GM19239 (cell line): Measurements from ENCODE around the gene MOB3B.

ENCODE experiments used
- DNase-seq: peaks from one replicate; pipeline ENCODE4 v3.0.0; 2011; ENCODE audit warnings: low spot score; ENCODE audit not compliant: insufficient read length
- FAIRE-seq: peaks from 2 replicates; lab custom pipeline; 2011; peaks lifted over from hg19 to GRCh38; lab: Jason Lieb, UNC

The MOB3B gene

DNA sequence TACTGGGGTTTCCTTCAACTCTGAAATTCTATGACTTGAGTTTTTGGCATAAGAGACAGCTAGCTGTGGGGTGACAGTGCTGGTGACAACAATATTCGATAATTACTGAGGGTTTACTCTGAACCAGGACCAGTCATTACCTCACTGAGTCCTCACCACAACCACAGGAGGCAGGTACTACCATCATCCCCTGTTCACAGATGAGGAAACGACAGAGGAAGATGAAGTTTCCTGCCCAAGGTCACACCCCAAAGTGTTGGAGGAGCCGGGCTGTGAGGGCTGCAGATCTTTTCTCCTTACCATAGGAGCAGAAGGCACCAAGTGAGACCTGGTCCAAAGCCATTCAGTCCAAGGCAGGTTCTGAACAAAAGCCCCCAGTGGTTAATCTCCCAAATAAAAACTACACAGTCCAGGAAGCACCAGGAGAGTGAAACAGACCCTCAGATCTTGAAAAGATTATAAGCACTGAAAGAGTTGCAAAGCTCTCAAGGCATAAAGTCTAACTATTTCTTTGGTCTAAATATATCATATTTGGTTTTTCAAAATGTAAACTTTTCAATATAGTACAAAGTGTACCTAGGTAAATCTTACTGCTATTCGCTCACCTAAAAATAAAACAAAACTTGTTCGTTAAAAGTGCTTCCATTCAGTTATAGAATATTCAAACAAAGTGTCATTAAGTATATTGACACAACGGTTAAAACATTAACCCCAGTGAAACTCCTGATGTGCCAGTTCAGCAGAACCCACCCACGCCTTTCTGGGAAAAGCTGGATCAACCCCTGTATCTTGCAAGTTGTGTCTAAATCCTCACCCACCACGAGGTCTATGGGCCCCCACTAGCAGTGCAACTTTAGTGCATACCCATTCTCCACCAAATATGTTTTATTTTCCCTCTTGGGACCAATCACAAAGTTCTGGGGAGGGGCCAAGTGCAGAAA is 150.0 kb downstream of the MOB3B start:
- DNase-seq (no peak), FAIRE-seq (peak; percentile 79)

DNA sequence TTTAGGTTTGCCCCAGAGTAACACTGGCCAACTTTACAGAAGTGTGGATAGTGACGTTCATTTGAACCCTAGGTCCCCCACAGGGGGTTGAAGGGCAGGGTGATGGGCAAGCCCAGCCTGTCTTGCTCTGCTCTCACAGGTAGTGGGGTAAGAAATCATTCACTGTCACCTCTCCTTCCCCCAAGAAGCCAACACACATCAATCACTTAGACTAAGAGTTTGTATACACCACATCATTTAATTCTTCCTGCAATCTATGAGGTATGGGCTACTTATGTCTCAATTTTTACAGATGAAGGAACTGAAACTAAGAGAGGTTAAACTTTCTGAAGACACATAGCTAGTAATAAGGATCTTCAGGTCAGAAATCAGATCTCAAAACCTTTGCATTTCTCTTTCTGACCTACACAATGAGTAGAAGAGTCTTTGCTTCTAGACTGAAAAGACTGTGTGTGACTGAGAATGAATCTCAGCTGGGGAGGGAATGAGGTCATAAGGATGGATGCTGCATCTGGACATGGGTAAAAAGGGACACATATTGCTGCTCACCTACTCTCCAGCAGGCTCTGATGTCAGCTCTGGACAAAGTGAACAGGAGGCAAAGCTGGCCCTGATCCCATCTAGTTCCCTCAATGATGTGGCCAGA is 151.7 kb downstream of the MOB3B start:
- peak; percentile 96 for FAIRE-seq
- DNase-seq, result no peak

DNA sequence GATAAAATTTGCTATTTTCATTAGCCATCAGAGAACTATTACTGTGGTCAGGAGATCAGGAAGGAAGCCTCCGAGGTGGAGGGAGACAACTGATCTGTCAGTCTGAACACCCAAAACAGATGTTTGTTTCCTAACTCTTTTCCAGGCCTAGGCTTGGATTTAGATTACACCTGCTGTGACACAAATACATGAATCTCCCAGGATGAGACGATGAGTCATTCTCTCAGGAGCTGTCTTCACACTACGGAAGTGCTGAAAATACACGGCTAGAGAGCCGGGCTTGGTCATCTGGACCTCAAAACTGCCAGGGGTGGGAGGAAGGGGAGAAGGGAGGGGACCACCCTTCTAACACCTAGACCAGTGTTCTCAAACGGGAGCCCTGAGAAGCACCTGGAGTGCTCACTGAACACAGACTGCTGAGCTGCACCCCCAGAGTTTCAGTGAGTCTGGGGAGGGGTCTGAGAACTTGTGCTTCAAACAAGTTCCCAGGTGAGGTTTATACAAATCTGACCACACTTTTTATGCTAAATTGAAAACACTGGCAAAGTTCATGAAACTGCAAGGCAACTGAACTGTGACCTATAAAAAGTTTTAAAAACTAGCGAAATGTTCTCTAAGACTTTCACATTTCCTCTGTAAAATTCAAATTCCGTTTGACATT is 152.3 kb downstream of the MOB3B start:
- no peak for FAIRE-seq
- DNase-seq, result no peak

DNA sequence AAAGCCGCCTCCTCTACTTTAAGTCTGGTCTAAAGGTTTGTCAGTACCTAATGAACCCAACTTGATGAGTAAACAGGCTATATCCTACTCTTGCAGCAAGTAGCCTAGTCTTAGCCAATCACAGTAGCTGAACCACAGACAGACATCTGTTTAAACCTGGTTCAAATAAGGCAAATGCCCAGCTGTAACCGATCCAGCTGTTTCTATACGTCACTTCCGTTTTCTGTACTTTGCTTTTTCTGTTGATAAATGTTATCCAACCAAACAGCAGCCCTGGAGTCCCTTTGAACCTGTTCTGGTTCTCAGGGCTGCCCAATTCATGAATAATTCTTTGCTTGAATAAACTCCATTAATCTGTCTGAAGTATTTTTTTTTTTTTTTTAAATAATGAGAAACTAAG is 155.8 kb downstream of the MOB3B start:
- DNase-seq (no peak), FAIRE-seq (no peak)

DNA sequence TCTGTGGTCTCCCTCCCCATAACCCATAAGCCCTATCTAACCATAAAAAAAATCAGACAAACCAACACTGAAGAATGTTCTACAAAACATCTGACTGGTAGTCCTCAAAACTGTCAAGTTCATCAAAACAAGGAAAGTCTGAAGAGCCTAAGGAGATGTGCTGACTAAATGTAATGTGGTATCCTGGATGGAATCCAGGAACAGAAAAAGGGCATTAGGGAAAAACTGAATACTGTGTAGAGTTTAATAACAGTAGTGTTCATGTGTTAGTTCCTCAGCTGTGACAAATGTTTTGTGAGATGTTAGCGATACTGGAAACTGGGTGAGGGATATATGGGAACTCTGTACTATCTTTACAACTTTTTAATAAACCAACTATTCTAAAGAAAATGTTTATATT is 157.0 kb downstream of the MOB3B start:
- DNase-seq (no peak), FAIRE-seq (no peak)

DNA sequence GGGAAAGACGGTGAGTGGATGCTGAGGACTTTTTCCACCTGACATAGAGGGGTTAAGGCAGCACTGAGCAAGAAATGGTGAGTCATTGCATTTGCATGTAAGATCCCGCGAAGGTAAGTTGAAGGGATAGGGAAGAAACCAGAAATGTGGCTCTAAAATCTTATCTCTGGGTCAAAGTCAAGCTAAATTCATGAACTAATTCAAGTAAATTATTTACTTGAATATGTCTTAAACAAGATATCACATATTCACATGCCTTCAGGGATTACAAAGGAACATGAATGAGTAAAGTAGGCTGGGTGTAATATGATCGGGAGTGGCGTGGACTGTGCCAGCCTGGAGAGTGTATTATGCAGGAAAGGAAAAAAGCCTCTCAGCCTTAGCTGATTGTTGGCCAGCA is 158.2 kb downstream of the MOB3B start:
- FAIRE-seq (no peak), DNase-seq (no peak)

DNA sequence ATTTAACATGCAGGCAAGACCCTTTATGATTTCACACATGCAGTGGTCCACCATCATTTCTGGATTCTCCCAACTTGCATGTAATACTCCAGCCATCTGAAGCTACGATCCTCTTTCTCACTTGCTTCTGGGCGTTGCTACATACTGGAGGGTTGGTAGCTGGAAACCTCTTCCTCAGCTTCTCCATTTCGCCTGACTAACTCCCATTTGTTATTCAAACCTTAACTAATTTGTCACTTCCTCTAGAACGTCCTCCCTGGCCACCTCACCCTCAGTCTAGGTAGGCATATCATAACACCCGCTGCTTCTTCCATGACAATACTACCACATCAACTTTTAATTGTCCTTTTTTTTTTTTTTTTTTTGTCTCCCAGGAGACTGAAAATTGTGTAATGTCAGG is 160.0 kb downstream of the MOB3B start:
- DNase-seq (no peak), FAIRE-seq (peak; percentile 39)

DNA sequence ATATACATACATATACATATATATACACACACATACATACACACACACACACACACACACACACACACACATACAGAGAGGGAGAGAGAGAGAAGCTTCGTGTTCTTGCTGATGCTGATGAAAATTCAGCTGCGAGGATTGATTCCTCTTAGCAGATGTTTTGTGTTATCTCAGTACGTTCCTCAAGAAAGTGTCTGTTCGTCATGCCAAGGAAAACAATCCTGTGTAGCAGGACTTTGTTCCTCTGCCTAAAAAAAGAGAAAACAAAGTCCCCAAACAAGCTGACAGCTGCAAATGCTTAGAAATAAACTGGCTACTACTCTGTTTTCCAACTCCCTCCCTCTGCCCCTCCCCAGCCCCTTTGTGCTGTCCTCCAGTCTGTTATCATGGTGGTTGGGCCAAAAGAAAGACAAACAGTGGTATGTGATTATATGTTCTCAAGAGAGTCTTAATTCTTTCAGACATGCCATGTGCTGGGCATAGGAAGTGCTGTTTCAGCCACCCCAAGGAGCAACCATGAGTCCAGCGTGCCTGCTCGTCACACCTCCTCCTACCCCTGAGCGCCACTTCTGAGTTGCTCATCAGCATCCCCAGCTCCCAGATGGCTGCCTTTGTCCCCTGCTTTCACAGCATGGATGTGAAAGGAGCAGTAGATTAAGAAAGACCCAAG is 161.2 kb downstream of the MOB3B start:
- FAIRE-seq, result no peak
- DNase-seq, result no peak

DNA sequence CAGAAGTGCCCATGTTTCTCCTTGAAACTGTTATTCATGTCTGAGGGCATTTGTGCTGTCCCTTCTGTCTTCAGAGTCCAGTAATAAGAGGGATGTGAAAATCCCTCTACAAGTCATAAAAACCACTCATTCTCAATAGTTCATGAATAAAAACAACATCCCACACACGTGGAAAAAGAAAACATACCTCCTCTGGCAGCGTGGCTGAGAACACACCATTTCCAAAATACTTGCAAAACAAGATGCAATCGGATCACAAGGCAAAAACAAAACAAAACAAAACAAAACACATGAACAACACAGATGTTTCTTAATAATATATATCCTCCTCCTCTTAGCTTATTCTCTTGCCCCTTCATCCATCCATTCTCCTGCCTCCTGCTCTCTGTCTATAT is 161.7 kb downstream of the MOB3B start:
- FAIRE-seq, result no peak
- DNase-seq, result no peak

DNA sequence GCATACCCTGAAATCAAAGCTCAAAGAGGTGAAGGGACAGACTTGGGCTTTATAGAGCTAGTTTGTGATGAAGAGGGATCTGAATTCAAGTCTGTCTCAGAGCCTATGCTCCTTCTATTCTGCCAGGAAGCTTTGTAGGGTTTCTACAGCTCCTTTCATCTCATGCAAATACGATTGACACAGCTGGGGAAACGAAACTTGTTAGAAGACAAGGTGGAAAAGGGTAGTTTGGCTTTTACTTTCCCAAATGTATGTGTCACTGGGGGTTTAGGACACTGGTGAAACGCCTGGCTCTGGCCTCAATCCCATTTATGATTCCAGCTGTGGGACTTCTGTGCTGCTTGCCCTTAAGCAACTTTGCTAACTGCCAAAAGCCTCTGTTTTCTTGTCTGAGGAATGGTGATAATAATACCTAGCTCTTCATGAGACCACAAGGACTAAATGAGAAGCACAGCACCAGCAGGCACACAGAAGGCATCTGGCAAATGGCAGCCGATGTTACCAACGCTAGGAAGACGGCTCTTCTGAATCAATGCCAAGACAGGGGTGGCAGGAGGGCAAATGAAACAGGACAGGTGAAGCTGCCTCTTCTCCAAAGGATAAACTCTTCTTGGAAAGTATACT is 162.3 kb downstream of the MOB3B start:
- DNase-seq, result no peak
- FAIRE-seq, result peak; percentile 99

DNA sequence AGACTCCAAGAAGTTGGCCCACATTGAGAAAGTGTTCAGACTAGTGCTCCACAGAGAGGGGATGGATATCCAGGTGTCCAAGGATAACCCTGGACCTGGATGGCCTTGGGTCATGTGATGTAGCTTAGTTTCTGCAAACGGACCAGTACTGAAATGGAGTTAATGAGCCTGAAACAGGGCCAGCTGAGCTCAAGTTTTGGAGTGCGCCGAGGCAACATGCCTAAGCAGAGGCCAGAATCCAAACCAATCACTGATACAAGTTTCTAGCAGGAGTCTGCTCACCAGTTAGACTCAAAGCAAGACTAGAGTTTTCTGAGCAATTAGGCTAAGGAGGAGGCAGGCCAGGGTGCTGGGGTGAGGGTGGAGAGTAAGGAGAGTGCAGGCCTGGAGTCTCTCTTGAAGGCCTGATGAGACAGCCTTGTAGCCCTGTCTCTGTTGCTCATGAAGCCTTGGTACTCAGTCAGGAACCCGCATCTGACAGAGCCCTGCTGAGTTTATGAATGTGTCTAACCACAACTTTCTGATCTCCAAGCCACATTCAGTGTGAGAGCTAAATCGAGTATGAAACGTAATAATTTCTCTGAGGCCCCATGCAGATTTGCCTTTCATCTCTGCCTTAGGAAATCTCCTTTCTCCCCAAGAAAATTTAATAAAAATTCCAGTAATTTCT is 163.8 kb downstream of the MOB3B start:
- DNase-seq (no peak), FAIRE-seq (peak; percentile 99)

DNA sequence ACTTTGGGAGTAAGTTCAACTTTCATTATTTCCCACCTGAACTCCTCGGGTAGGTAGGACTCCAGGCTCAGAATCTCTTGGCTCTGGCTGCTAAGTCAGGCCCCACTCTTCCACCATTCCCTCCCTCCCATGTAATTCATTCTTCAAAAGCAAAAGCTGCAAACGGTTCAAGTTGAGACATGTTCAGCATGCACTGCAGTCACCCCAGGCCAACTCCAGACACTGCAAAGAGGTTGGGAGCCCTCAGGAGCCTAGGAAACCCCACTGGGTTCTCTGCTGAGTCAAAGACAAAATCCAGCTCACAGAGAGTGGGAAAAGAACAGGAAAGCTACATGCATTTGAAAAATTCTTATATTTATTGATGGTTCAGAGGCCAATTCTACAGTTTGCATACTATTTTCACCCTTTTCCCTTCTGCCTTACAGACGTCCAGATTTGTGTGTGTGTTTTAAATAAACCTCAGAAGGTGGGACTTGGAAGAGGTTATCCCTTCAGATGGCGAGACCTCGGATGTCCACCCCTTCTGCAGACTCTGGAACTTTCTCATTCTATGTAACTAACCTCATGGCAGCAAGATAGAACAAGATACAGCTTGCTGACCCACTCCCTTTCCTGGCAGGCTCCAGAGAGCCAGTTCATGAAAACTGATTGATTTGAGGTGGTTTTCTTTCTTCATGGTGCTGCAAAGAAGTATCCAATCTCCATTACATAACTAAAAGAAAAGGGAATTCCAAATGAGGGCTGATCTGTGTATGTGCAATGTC is 167.0 kb downstream of the MOB3B start:
- no peak for DNase-seq
- no peak for FAIRE-seq

DNA sequence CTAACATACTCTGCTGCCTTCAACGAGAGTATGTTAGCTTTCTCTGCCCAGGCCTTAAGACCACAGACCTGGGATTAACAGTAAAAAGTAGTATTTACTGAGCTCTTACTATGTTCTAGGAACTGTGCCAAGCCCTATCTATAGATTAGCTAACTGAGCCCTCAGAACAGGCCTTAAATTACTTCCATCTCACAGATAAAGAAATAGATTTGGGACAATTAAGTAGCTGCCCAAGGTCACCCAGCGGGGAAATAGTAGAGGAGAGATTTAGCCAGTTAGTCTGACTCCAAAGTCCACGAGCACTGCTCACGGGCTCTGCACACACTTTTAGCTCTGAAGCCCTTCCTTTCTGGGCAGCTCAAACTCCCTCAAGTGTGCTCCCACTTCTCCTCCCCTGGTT is 168.1 kb downstream of the MOB3B start:
- FAIRE-seq (no peak), DNase-seq (no peak)

DNA sequence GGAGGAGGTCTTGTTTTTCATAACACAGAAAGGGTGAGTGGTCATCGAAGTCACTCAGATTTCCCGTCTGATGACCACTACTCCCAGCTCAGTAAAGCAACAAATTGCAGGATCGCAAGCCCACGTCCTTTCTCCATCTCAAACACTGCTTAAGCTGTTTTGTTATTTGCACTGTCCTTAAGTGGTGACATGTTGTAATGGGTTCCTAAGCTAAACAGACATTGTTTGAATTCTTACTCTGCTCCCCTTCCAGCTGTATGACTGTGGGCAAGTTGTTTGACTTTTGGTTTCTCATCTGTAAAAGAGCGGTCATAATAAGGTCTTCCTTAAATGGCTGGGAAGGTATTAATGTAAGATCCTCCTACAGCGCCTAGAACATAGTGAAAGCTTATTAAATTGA is 169.9 kb downstream of the MOB3B start:
- no peak for DNase-seq
- no peak for FAIRE-seq

DNA sequence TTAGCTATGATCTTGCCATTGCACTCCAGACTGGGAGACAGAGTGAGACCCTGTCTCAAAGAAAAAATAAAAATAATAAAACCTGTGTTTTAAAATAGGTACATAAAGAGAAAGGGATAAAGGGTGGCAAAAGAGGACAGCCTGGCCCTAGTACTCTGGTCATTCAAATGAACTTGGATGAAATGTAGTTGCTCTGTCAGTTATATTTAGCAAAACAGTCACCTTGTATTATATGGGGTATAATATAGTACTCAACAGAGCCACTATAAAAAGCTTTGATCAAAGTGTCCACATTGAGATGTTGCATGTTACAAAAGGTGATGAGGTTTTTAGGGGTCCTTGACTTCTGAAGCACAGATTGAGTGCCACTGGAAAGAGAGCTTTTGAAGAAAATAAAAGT is 171.6 kb downstream of the MOB3B start:
- FAIRE-seq (no peak), DNase-seq (no peak)

DNA sequence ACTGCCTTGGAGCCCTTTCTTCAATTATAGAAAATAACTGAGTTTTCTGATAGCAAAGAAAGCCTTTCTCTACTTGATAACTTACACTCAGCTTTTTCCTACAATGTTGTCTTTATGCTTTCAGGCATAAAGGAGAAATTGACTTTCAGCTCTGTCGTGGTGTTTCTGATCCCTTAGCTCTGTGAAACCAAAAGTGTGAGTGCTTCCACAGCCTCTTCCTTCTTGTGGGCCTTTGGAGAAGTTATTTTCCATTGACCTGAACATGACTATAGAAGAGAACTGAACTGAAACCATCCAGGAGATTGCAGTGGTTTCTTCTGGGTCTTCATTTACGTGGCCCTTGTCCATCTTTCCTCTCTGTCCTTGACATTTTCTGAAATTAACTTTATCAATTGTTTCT is 173.2 kb downstream of the MOB3B start:
- DNase-seq, result no peak
- FAIRE-seq, result peak; percentile 21

DNA sequence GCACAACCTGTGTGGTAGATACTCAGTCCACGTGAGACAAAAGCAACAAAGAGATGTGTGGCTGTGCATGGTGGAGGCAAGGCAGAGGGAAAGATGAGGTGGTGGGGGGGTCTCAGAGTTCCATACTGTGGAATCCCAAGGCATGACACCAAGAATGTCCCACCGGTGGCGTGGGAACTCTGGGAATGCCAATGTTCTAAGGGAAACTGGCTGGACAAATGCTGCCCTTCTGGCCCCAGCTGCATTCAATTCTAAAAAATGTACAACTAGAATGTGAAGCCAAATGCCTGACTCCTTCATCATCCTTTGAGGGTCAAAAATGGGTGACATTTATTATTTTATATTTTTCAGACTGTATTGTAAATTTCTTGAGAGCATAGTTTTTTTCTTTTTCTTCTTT is 174.4 kb downstream of the MOB3B start:
- FAIRE-seq, result no peak
- DNase-seq, result no peak

DNA sequence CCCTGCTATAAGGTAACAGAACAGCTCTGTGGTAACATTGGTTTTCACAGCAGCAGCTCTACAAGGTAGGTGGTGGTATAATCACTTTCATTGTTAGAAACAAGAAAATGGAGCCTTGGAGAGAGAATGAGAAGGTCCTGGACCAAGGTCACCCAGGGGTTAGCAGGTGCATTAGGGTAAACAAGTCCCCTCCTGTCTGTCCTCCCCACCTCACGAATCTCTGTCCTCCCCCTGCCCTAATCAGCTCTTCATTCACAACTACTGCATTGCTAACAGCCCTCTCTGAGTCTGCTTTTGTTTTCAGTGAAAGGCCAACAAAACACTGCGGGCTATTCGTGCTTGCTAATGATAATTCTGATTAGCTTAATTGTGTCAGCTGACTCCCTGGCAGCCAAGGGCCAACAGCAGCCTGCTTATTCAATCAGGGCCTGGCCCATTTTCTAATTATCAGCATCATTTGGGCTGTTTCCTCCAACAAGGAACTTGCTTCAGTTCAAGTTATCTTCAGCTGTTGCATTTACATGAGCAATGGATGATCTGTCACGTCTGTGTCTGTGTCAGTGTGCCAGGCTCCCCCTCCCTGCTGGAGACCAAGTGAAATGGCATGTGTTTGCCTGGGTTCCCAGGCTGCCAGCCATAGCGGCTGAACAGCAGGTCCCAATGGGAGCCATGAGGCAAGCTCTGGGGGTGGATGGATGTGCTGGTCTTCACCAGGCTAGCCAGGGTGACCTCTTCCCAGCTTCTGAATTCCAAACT is 176.0 kb downstream of the MOB3B start:
- FAIRE-seq, result peak; percentile 91
- peak; percentile 42 for DNase-seq
